Measurements from ENCODE around the gene POLK. TPM values are rescaled to one million over a fixed set of nuclear protein-coding genes. Genes with fewer than 3 reads are reported as not detected.
"Not testable (repeated sequence)": the region's sequence is repeated elsewhere in the genome, so short reads cannot be mapped to it uniquely, and the experiment has no call there.

POLK gene
- total and polyA plus RNA-seq, 2 of the 8 experiments (the other 6 are each of a cell fraction or from before 2014, with no cell fraction given), result 2.0 to 9.0 TPM

DNA sequence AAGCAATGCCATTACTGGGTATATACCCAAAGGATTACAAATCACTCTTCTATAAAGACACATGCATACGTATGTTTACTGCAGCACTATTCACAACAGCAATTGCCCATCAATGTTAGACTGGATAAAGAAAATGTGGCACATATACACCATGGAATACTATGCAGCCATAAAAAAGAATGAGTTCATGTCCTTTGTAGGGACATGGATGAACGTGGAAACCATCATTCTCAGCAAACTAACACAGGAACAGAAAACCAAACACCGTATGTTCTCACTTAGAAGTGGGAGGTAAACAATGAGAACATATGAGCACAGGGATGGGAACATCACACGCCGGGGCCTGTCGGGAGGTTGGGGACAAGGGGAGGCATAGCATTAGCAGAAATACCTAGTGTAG is 21.8 kb upstream of the POLK start:
- H2AFZ ChIP-seq (ENCODE audit: low read length); H3K4me1 ChIP-seq (replicated peaks in 1 of 4; ENCODE audit: control insufficient read depth in 3 of 4, insufficient read depth in 4 of 4, low read length in 3 of 4); H3K9me3 ChIP-seq (ENCODE audit: insufficient read depth in 2 of 2, low read depth in 1 of 2, low read length in 1 of 2); H2AK5ac ChIP-seq (ENCODE audit: low read depth, low read length); H3K27ac ChIP-seq (ENCODE audit: low read depth, low read length); H3K36me3 ChIP-seq (ENCODE audit: control insufficient read depth in 2 of 4, insufficient read depth in 4 of 4, low read length in 3 of 4); H3K14ac ChIP-seq (ENCODE audit: insufficient read length); H2BK12ac ChIP-seq (ENCODE audit: low read depth, low read length); H4K91ac ChIP-seq (replicated peaks; ENCODE audit: insufficient read length, low read length); H3K56ac ChIP-seq (replicated peaks; ENCODE audit: insufficient read length, low read depth, low read length); H3K79me1 ChIP-seq (ENCODE audit: low read depth, low read length); H3K4me3 ChIP-seq (ENCODE audit: extremely low read depth in 1 of 4, insufficient read depth in 2 of 4, low read depth in 3 of 4, low read length in 4 of 4); DNase-seq (ENCODE audit: low read depth in 1 of 2, low spot score in 2 of 2); H4K8ac ChIP-seq (ENCODE audit: extremely low read depth, insufficient read depth, low read length); H3K4ac ChIP-seq (replicated peaks; ENCODE audit: insufficient read length, low read depth, low read length); H2BK15ac ChIP-seq (ENCODE audit: low read length); H3K23ac ChIP-seq (ENCODE audit: insufficient read length); H4K20me1 ChIP-seq (replicated peaks in 1 of 2; ENCODE audit: control insufficient read depth in 1 of 2, insufficient read depth in 2 of 2, low read length in 2 of 2); FAIRE-seq; H3K9ac ChIP-seq (replicated peaks in 1 of 4; ENCODE audit: extremely low read depth in 1 of 4, low read depth in 3 of 4, low read length in 3 of 4); H4K5ac ChIP-seq (ENCODE audit: insufficient read length, low read depth, low read length); H3K27me3 ChIP-seq (replicated peaks in 1 of 4; ENCODE audit: control insufficient read depth in 3 of 4, extremely low read depth in 1 of 4, insufficient read depth in 3 of 4, low read length in 3 of 4); POLR2A ChIA-PET (ENCODE audit: partially characterized antibody); H2BK20ac ChIP-seq (ENCODE audit: low read length); H3K18ac ChIP-seq (ENCODE audit: extremely low read depth, low read length); H2BK5ac ChIP-seq (ENCODE audit: low read depth, low read length); H2BK120ac ChIP-seq (replicated peaks; ENCODE audit: low read depth, low read length); CTCF ChIA-PET (ENCODE audit: partially characterized antibody); H3K23me2 ChIP-seq (ENCODE audit: low read depth, low read length); H3K4me2 ChIP-seq (ENCODE audit: insufficient read depth in 1 of 2, low read depth in 2 of 2, low read length in 2 of 2): not testable (repeated sequence)
- WGBS, 2 experiments (ENCODE audit: extremely low coverage in 1 of 2, insufficient coverage in 1 of 2, insufficient read length in 1 of 2, insufficient replicate concordance in 2 of 2, low coverage in 1 of 2, low lambda C conversion rate in 2 of 2, missing lambda C conversion rate in 1 of 2), result 90% methylated on average over 6 of the region's 6 CpGs; no CpG with 5 or more reads in 1 of the 2 experiments
- H3K79me2 ChIP-seq (ENCODE audit: control insufficient read depth in 1 of 2, insufficient read depth in 2 of 2, low read length in 2 of 2), result peaks cover 0 to 37% of the 10 kb centered on the region in 2 experiments; a peak in 2 of 4 replicates
